HEK293 (cell line): ENCODE measurements around the gene ZW10.
A peak's percentile ranks its signal among the peaks of the same experiment; 100 is the strongest.
"Not testable (repeated sequence)": the region's sequence is repeated elsewhere in the genome, so short reads cannot be mapped to it uniquely, and the experiment has no call there.

Experiments
- CTCF ChIA-PET: fragments of 350-600 bp; formaldehyde crosslinking; extraction: SDS; loops from one replicate; lab custom pipeline; 2021; ENCODE audit warnings: antibody characterized with exemption; lab: Yijun Ruan, JAX
- POLR2A ChIA-PET: fragments of 300-600 bp; formaldehyde crosslinking; extraction: SDS; loops from one replicate; lab custom pipeline; 2020; ENCODE audit warnings: antibody characterized with exemption, inconsistent platforms; lab: Yijun Ruan, JAX
- H3K27ac ChIP-seq: fragments of 200-500 bp; sonication (Bioruptor generic); 2 replicates; pipeline ENCODE4 v1.5.1; 2014; ENCODE audit warnings: low read depth, low read length, control low read depth, inconsistent platforms; ENCODE audit errors: extremely low read depth
- H3K36me3 ChIP-seq, 2 experiments: fragments of 200-500 bp in 1 of 2; sonication (Bioruptor generic) in 1 of 2; 1 replicate in 1 of 2; 2 replicates in 1 of 2; pipeline ENCODE4 v1.5.1; 2014 to 2017; ENCODE audit warnings: inconsistent platforms in 2 of 2, low read length in 2 of 2; ENCODE audit not compliant: control insufficient read depth in 2 of 2, insufficient read depth in 1 of 2
- H3K4me1 ChIP-seq: fragments of 200-500 bp; sonication (Bioruptor generic); 2 replicates; pipeline ENCODE4 v1.5.1; 2014; ENCODE audit warnings: mild to moderate bottlenecking, low read length, inconsistent platforms; ENCODE audit not compliant: control insufficient read depth, insufficient read depth
- H3K4me3 ChIP-seq: 2 replicates; pipeline ENCODE4 v1.5.1; 2011; ENCODE audit warnings: low read depth, mild to moderate bottlenecking, control low read depth, low read length, moderate library complexity
- H3K9me3 ChIP-seq: fragments of 200-500 bp; sonication (Bioruptor generic); 2 replicates; pipeline ENCODE4 v1.5.1; 2014; ENCODE audit warnings: low read depth, low read length, inconsistent platforms; ENCODE audit not compliant: control insufficient read depth, insufficient read depth
- GLIS1 ChIP-seq: fragments of 450-650 bp; formaldehyde crosslinking; IDR thresholded peaks from 2 replicates; pipeline ENCODE4 v1.5.1; 2016; ENCODE audit warnings: missing biosample characterization, missing genetic modification characterization
- KLF17 ChIP-seq: fragments of 450-650 bp; formaldehyde crosslinking; IDR thresholded peaks from 2 replicates; pipeline ENCODE4 v1.5.1; 2016; ENCODE audit warnings: missing biosample characterization, missing genetic modification characterization
- MEIS1 ChIP-seq: sonication (generic); formaldehyde crosslinking; IDR thresholded peaks from 2 replicates; pipeline ENCODE4 v1.8.1; 2022; ENCODE audit warnings: missing genetic modification reagents, mild to moderate bottlenecking, borderline replicate concordance
- MZF1 ChIP-seq: fragments of 450-650 bp; formaldehyde crosslinking; IDR thresholded peaks from 2 replicates; pipeline ENCODE4 v1.5.1; 2017; ENCODE audit warnings: missing biosample characterization, missing genetic modification characterization, borderline replicate concordance
- ZBTB11 ChIP-seq: fragments of 450-650 bp; formaldehyde crosslinking; conservative IDR thresholded peaks from 2 replicates; pipeline ENCODE4 v1.5.1; 2016; ENCODE audit warnings: low read depth, missing biosample characterization, missing genetic modification characterization
- ZNF133 ChIP-seq: fragments of 450-650 bp; formaldehyde crosslinking; IDR thresholded peaks from 2 replicates; pipeline ENCODE4 v1.5.1; 2016; ENCODE audit warnings: missing biosample characterization, missing genetic modification characterization
- ZNF146 ChIP-seq: fragments of 450-650 bp; formaldehyde crosslinking; IDR thresholded peaks from 2 replicates; pipeline ENCODE4 v1.5.1; 2016; ENCODE audit warnings: missing biosample characterization, missing genetic modification characterization
- ZNF157 ChIP-seq: fragments of 450-650 bp; formaldehyde crosslinking; IDR thresholded peaks from 2 replicates; pipeline ENCODE4 v1.5.1; 2016; ENCODE audit warnings: missing biosample characterization, missing genetic modification characterization
- ZNF211 ChIP-seq: fragments of 450-650 bp; formaldehyde crosslinking; IDR thresholded peaks from 2 replicates; pipeline ENCODE4 v1.5.1; 2016; ENCODE audit warnings: low read depth, missing biosample characterization, missing genetic modification characterization
- ZNF23 ChIP-seq: fragments of 450-650 bp; formaldehyde crosslinking; IDR thresholded peaks from 2 replicates; pipeline ENCODE4 v1.5.1; 2016; ENCODE audit warnings: missing biosample characterization, missing genetic modification characterization, borderline replicate concordance
- ZNF341 ChIP-seq: fragments of 450-650 bp; formaldehyde crosslinking; IDR thresholded peaks from 2 replicates; pipeline ENCODE4; 2016; ENCODE audit warnings: low read depth, missing biosample characterization, missing genetic modification characterization
- ZNF366 ChIP-seq: fragments of 450-650 bp; formaldehyde crosslinking; conservative IDR thresholded peaks from 2 replicates; pipeline ENCODE4 v1.5.1; 2016; ENCODE audit warnings: missing biosample characterization, missing genetic modification characterization
- ZNF416 ChIP-seq: fragments of 450-650 bp; formaldehyde crosslinking; IDR thresholded peaks from 2 replicates; pipeline ENCODE4 v1.5.1; 2016; ENCODE audit warnings: missing biosample characterization, missing genetic modification characterization
- ZNF426 ChIP-seq: fragments of 450-650 bp; formaldehyde crosslinking; IDR thresholded peaks from 2 replicates; pipeline ENCODE4 v1.5.1; 2017; ENCODE audit warnings: missing biosample characterization, missing genetic modification characterization, mild to moderate bottlenecking, inconsistent platforms, moderate library complexity
- ZNF513 ChIP-seq: fragments of 450-650 bp; IDR thresholded peaks from 2 replicates; pipeline ENCODE4 v1.5.1; 2018; ENCODE audit warnings: missing biosample characterization, missing genetic modification characterization
- ZNF558 ChIP-seq: fragments of 450-650 bp; formaldehyde crosslinking; IDR thresholded peaks from 2 replicates; pipeline ENCODE4 v1.5.1; 2016; ENCODE audit warnings: missing biosample characterization, missing genetic modification characterization
- ZNF580 ChIP-seq: fragments of 450-650 bp; formaldehyde crosslinking; IDR thresholded peaks from 2 replicates; pipeline ENCODE4 v1.5.1; 2016; ENCODE audit warnings: missing biosample characterization, missing genetic modification characterization
- ZNF623 ChIP-seq: fragments of 450-650 bp; formaldehyde crosslinking; IDR thresholded peaks from 2 replicates; pipeline ENCODE4 v1.5.1; 2016; ENCODE audit warnings: missing biosample characterization, missing genetic modification characterization
- ZNF792 ChIP-seq: fragments of 450-650 bp; formaldehyde crosslinking; IDR thresholded peaks from 2 replicates; pipeline ENCODE4 v1.5.1; 2016; ENCODE audit warnings: missing biosample characterization, missing genetic modification characterization
- ZSCAN4 ChIP-seq: fragments of 450-650 bp; formaldehyde crosslinking; IDR thresholded peaks from 2 replicates; pipeline ENCODE4 v1.5.1; 2017; ENCODE audit warnings: missing biosample characterization, missing genetic modification characterization

ZW10 gene

GRCh38 chr11:113763040-113763439 is 10.5 kb downstream of the ZW10 start:
- peak; percentile 87 for TF ChIP-seq ZNF146 (tag by site-specific recombination)
- H3K9me3 ChIP-seq, POLR2A ChIA-PET, H3K27ac ChIP-seq, H3K4me1 ChIP-seq, H3K4me3 ChIP-seq: not testable (repeated sequence)
- CTCF ChIA-PET, result interaction anchor here (0.6 kb wide), 1 partner anchor 232 kb away, joined by 3 read pairs; no protein-coding TSS in a partner anchor
- H3K36me3 ChIP-seq, result peaks cover 3 to 71% of the 10 kb centered on the region in 2 experiments; a peak in 2 of 3 replicates

- Histone ChIP-seq H3K36me3 (peaks cover 11 to 74% of the 10 kb centered on the region in 2 experiments), H3K9me3 (no peaks in the 10 kb centered on the region), H3K4me3 (no peak overlapping the region), H3K27ac (no peak overlapping the region)
- no peak for TF ChIP-seq ZNF623 (tag by site-specific recombination)
- TF ChIP-seq ZNF157 (tag by site-specific recombination), result no peak
- no peak for TF ChIP-seq ZNF580
- no peak for TF ChIP-seq ZNF341 (tag by site-specific recombination)
- TF ChIP-seq, all 188 proteins: peak for 0
- CTCF ChIA-PET, result interaction anchor here (0.5 kb wide), 1 partner anchor 1867 kb away, joined by 3 read pairs; no protein-coding TSS in a partner anchor
- POLR2A ChIA-PET, result no interaction called here
- H3K4me1 ChIP-seq, result no peaks in the 10 kb centered on the region
Observed at GRCh38 chr11:113760241-113760640, 13.3 kb downstream of the ZW10 start.

- Histone ChIP-seq H3K27ac (no peak overlapping the region), H3K4me1 (no peaks in the 10 kb centered on the region), H3K9me3 (no peaks in the 10 kb centered on the region), H3K36me3 (peaks cover 12 to 73% of the 10 kb centered on the region in 2 experiments)
- ChIA-PET CTCF (interaction anchor here (1.3 to 1.4 kb wide), 2 partner anchors 23 to 220 kb away, joined by 3 read pairs; no protein-coding TSS in a partner anchor), POLR2A (no interaction called here)
- TF ChIP-seq ZNF366 (tag by site-specific recombination) (no peak), MEIS1 (CRISPR knock-in tag) (no peak), ZNF416 (tag by site-specific recombination) (no peak), ZNF133 (tag by site-specific recombination) (no peak), ZNF513 (no peak), ZNF792 (tag by site-specific recombination) (no peak), ZNF558 (tag by site-specific recombination) (no peak), KLF17 (tag by site-specific recombination) (no peak), ZBTB11 (tag by site-specific recombination) (no peak), ZSCAN4 (tag by site-specific recombination) (no peak), ZNF426 (tag by site-specific recombination) (no peak), ZNF211 (tag by site-specific recombination) (no peak), GLIS1 (no peak), MZF1 (tag by site-specific recombination) (no peak), ZNF23 (no peak)
- TF ChIP-seq, all 188 proteins: peak for 0
- no peak overlapping the region for H3K4me3 ChIP-seq
Observed at GRCh38 chr11:113752932-113753331, 20.6 kb downstream of the ZW10 start.
